ENCODE results near the gene TWIST2. TPM values are rescaled to one million over a fixed set of nuclear protein-coding genes. Genes with fewer than 3 reads are reported as not detected.

The TWIST2 gene
- polyA plus RNA-seq, 3 donors, result 0.43 to 0.49 (median 0.43) TPM

DNA sequence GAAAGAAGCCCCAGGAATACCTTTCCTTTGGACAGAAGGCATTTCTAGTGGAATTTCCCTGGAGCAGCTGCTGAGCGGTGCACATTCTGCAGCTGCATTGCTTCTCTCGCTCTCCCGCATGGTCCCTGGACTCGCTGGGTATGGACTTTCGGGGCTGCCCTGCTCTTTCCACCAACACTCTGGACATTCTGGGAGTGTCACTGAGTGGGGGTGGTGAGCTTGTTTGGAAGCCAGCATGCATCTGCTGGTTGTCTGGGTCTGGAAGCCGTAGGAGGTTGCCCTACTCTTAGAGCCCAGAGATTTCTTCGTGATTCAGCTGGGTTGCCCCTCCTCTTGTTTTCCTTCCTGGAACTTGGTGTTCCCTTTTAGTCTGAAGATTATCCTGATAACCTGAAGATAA lies 52.6 kb downstream of the TWIST2 start:
- WGBS (ENCODE audit: insufficient coverage), result 60% methylated on average over 2 of the region's 7 CpGs

DNA sequence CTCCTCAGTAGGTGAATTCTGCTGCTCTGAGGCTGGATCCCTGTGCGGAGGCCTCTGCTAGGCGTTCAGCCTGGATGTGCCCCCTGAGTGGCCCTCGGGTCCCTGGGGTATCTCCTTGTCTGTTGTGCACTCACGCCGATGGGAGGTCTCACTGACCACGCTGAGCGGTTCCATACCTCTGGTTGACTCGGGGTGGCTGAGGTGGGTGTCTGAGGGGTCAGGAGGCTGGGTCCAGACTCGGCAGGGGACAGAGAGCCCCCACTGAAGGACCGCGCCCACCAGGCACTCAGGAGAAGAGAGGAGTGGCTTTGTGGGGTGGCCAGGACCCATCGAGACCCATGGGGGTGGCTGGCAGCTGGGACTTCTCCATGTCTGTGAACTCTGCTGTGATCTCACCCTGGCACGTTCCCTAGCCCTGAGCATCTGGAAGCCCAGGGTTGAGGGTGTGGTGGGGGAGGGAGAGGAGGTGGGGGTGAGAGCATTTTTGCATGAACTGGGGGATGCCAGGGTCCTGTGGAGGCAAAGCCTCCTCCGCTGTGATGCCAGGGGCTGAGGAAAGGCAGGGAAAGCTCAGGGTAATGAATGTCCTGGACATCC lies 53.7 kb downstream of the TWIST2 start:
- no peak overlapping the region for H2AFZ ChIP-seq (ENCODE audit: insufficient read depth, low read depth, low read length, poor library complexity, severe bottlenecking)

More for the DNA sequence above, 52.6 kb downstream of the TWIST2 start:
- Mint-ChIP-seq H3K36me3 (no peaks in the 10 kb centered on the region), H3K4me1 (no peaks in the 10 kb centered on the region), H3K4me3 (no peak overlapping the region), H3K27me3 (ENCODE audit: low read depth in 3 of 3) (peaks cover 5 to 15% (median 6%) of the 10 kb centered on the region in 3 donors), H3K9me3 (no peaks in the 10 kb centered on the region), H3K27ac (no peak overlapping the region)
- Histone ChIP-seq H3K27ac (ENCODE audit: low read depth in 1 of 2, low read length in 2 of 2) (no peak overlapping the region), H3K27me3 (ENCODE audit: control insufficient read depth in 2 of 2, insufficient read depth in 2 of 2, low read length in 2 of 2) (no peaks in the 10 kb centered on the region), H3K9ac (ENCODE audit: insufficient read depth, low read length, poor library complexity, severe bottlenecking) (no peak overlapping the region), H3K36me3 (replicated peaks in 1 of 2; ENCODE audit: control insufficient read depth in 1 of 2, insufficient read depth in 2 of 2, low read length in 2 of 2) (no peaks in the 10 kb centered on the region), H2AFZ (ENCODE audit: insufficient read depth, low read depth, low read length, poor library complexity, severe bottlenecking) (no peak overlapping the region), H3K4me3 (replicated peaks in 1 of 3; ENCODE audit: low read depth in 2 of 3, low read length in 3 of 3) (no peak overlapping the region), H3K4me1 (ENCODE audit: control insufficient read depth in 1 of 2, insufficient read depth in 2 of 2, low read length in 2 of 2) (no peaks in the 10 kb centered on the region), H3K9me3 (replicated peaks in 1 of 2; ENCODE audit: control insufficient read depth in 1 of 2, insufficient read depth in 1 of 2, low read length in 2 of 2) (no peaks in the 10 kb centered on the region), H4K20me1 (ENCODE audit: insufficient read depth, low read length) (no peaks in the 10 kb centered on the region), H3K4me2 (replicated peaks; ENCODE audit: extremely low read depth, low read length, poor library complexity, severe bottlenecking) (no peak overlapping the region), H3K79me2 (ENCODE audit: insufficient read depth, low read length) (no peaks in the 10 kb centered on the region)
- TF ChIP-seq, protein P1, sequence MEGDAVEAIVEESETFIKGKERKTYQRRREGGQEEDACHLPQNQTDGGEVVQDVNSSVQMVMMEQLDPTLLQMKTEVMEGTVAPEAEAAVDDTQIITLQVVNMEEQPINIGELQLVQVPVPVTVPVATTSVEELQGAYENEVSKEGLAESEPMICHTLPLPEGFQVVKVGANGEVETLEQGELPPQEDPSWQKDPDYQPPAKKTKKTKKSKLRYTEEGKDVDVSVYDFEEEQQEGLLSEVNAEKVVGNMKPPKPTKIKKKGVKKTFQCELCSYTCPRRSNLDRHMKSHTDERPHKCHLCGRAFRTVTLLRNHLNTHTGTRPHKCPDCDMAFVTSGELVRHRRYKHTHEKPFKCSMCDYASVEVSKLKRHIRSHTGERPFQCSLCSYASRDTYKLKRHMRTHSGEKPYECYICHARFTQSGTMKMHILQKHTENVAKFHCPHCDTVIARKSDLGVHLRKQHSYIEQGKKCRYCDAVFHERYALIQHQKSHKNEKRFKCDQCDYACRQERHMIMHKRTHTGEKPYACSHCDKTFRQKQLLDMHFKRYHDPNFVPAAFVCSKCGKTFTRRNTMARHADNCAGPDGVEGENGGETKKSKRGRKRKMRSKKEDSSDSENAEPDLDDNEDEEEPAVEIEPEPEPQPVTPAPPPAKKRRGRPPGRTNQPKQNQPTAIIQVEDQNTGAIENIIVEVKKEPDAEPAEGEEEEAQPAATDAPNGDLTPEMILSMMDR (IDR thresholded peaks at IDR 0.05), result no peak
- intact Hi-C loops (cut with micrococcal nuclease), result no loop called here
- no peak for DNase-seq

More for the DNA sequence above, 53.7 kb downstream of the TWIST2 start:
- Histone ChIP-seq H3K27me3 (ENCODE audit: control insufficient read depth in 2 of 2, insufficient read depth in 2 of 2, low read length in 2 of 2) (no peaks in the 10 kb centered on the region), H3K36me3 (replicated peaks in 1 of 2; ENCODE audit: control insufficient read depth in 1 of 2, insufficient read depth in 2 of 2, low read length in 2 of 2) (no peaks in the 10 kb centered on the region), H3K9ac (ENCODE audit: insufficient read depth, low read length, poor library complexity, severe bottlenecking) (no peak overlapping the region), H3K9me3 (replicated peaks in 1 of 2; ENCODE audit: control insufficient read depth in 1 of 2, insufficient read depth in 1 of 2, low read length in 2 of 2) (peaks cover 0 to 4% of the 10 kb centered on the region in 2 donors), H3K4me1 (ENCODE audit: control insufficient read depth in 1 of 2, insufficient read depth in 2 of 2, low read length in 2 of 2) (no peaks in the 10 kb centered on the region), H3K27ac (ENCODE audit: low read depth in 1 of 2, low read length in 2 of 2) (no peak overlapping the region), H3K79me2 (ENCODE audit: insufficient read depth, low read length) (no peaks in the 10 kb centered on the region), H4K20me1 (ENCODE audit: insufficient read depth, low read length) (no peaks in the 10 kb centered on the region), H3K4me3 (replicated peaks in 1 of 3; ENCODE audit: low read depth in 2 of 3, low read length in 3 of 3) (no peak overlapping the region), H3K4me2 (replicated peaks; ENCODE audit: extremely low read depth, low read length, poor library complexity, severe bottlenecking) (no peak overlapping the region)
- intact Hi-C loops (cut with micrococcal nuclease), result no loop called here
- peaks cover 0 to 7% (median 3%) of the 10 kb centered on the region in 7 donors for H3K9me3 Mint-ChIP-seq
- no peak overlapping the region for H3K27ac Mint-ChIP-seq
- H3K4me3 Mint-ChIP-seq, result no peak overlapping the region
- 82% methylated on average over 12 of the region's 14 CpGs for WGBS (ENCODE audit: insufficient coverage)
- peaks cover 2 to 8% (median 3%) of the 10 kb centered on the region in 3 donors for H3K27me3 Mint-ChIP-seq (ENCODE audit: low read depth in 3 of 3)
- TF ChIP-seq, protein P1 (IDR thresholded peaks at IDR 0.05), result no peak
- DNase-seq, result no peak
- H3K4me1 Mint-ChIP-seq, result no peaks in the 10 kb centered on the region
- no peaks in the 10 kb centered on the region for H3K36me3 Mint-ChIP-seq

All from CD14-positive monocyte (primary cell).